DND-41 (cell line): ENCODE measurements around the gene AADACL2.

Experiments used
- EZH2 ChIP-seq: IDR thresholded peaks from 3 replicates; pipeline ENCODE4 v1.6.1; 2012; ENCODE audit warnings: borderline replicate concordance, low read depth, mild to moderate bottlenecking, moderate library complexity, low read length, inconsistent platforms; ENCODE audit not compliant: severe bottlenecking
- TF ChIP-seq, protein P1 (sequence below): IDR thresholded peaks from 2 replicates; pipeline ENCODE4 v1.5.1; 2012; ENCODE audit warnings: borderline replicate concordance, low read length, moderate library complexity, mild to moderate bottlenecking; ENCODE audit not compliant: poor library complexity, severe bottlenecking; ENCODE audit errors: extremely low read depth

DNA sequence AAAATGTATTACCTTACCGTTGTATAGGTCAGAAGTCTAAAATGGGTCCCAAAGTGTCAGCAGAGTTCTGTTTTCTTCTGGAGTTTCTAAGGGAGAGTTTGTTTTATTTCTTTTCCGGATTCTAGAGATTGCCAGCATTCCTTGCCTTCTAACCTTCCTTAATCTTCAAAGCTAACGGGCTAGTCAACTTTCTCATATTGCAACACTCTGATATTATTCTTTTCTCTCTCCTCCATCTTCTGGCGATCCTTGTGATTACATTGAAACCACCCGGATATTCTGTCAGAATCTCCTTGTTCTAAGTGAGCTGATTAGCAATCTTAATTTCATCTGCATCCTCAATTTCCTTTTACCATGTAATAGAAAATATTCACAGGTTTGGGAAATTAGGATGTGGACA lies 36.2 kb upstream of the AADACL2 start:
- TF ChIP-seq, protein P1, sequence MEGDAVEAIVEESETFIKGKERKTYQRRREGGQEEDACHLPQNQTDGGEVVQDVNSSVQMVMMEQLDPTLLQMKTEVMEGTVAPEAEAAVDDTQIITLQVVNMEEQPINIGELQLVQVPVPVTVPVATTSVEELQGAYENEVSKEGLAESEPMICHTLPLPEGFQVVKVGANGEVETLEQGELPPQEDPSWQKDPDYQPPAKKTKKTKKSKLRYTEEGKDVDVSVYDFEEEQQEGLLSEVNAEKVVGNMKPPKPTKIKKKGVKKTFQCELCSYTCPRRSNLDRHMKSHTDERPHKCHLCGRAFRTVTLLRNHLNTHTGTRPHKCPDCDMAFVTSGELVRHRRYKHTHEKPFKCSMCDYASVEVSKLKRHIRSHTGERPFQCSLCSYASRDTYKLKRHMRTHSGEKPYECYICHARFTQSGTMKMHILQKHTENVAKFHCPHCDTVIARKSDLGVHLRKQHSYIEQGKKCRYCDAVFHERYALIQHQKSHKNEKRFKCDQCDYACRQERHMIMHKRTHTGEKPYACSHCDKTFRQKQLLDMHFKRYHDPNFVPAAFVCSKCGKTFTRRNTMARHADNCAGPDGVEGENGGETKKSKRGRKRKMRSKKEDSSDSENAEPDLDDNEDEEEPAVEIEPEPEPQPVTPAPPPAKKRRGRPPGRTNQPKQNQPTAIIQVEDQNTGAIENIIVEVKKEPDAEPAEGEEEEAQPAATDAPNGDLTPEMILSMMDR: no peak
- TF ChIP-seq EZH2: no peak
